NCI-H2107 (cell line): ENCODE data around the gene EXOSC2.

Experiments
- DNase-seq: peaks from one replicate; lab custom pipeline; 2025; lab: John Stamatoyannopoulos, UW

EXOSC2 gene

DNA sequence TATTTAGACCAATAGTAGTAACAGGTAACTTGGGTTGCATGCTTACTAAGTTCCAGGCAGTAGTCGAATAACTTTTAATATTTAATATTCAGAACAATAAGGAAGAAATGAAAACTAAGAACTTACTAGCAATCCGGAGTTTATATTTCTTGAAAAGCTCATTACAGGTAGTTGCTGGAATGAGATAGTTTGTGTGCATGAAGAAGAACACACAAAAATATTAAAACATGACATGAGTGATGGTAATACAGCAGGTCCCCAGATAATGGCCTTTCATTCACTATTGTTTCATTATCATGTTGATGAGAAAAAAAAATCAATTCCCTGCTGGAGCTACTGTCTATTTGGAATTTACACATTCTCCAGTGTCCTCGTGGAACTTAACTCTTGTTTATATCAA is 44.7 kb downstream of the EXOSC2 start:
- no peak for DNase-seq

DNA sequence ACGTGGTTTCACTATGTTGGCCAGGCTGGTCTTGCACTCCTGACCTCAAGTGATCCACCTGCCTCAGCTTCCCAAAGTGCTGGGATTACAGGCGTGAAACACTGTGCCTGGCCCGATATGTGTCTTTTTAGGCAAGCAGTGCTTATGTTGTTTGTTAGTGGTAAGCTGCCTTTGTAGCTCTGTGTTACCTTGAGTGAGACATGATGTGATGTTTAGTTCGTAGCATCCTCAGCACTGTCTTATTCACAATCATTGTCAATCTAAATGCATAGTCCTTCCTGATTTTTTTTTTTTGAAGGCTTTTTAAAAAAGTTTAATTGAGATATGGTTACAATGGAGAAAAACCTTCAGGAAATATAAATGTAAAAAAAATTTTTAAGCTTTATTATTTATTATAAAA is 45.5 kb downstream of the EXOSC2 start:
- DNase-seq, result no peak

- DNase-seq, result no peak
These were observed 46.8 kb downstream of the EXOSC2 start for GRCh38 chr9:130740218-130741023.

DNA sequence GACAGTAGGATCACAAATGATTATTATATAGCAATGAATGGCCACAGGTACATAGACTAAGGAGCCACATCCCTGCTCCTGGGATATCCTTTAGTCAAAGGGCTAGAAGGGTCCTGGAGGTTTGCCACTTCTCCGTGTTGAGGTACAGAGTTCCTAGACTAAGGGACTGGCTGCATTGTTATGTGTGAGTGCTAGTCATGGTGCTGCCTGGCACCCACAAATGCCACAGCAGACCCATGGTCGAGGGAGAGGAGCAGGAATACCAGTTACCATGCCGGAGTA is 47.4 kb downstream of the EXOSC2 start:
- no peak for DNase-seq

GRCh38 chr9:130741831-130742449 is 48.4 kb downstream of the EXOSC2 start:
- DNase-seq, result no peak

DNA sequence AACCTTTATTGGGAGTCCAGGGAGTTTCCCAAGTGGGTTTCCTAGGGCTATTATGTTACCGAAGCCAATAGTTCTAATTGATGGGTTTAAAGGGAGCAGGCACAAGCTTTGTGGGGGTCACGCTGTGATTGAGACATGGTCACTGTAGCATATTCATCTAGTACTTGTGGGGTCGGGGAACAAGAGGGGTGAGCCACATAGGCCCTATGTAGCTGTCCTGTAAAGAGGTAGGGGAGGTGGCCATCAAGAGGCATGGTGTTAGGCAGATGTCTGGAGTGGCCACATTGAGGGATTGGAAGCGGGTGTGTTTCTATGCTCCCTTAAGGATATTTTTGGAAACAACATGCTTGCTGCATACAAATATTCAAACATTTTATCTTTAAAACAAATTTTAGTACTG is 50.1 kb downstream of the EXOSC2 start:
- DNase-seq, result no peak

- DNase-seq, result no peak
These were observed 51.7 kb downstream of the EXOSC2 start for GRCh38 chr9:130745210-130745800.

DNA sequence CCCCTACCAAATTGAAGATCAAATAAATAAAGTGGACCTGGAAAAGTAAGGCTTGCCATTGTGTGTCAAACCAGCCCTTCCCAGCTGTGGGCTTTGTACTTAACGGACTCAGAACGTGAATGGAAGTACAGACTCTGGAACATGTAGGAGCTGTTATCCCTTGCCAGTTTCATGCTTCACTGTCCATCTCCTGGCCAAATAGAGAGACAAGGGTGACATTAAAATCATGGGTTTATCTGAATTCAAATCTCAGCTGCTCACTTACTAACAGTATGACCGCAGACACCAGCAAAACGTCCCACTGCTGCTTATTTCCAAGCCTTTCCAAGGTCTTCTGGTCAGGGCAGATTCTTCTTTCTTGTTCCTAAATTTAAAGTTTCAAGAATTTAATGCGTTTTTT is 52.2 kb downstream of the EXOSC2 start:
- no peak for DNase-seq

DNA sequence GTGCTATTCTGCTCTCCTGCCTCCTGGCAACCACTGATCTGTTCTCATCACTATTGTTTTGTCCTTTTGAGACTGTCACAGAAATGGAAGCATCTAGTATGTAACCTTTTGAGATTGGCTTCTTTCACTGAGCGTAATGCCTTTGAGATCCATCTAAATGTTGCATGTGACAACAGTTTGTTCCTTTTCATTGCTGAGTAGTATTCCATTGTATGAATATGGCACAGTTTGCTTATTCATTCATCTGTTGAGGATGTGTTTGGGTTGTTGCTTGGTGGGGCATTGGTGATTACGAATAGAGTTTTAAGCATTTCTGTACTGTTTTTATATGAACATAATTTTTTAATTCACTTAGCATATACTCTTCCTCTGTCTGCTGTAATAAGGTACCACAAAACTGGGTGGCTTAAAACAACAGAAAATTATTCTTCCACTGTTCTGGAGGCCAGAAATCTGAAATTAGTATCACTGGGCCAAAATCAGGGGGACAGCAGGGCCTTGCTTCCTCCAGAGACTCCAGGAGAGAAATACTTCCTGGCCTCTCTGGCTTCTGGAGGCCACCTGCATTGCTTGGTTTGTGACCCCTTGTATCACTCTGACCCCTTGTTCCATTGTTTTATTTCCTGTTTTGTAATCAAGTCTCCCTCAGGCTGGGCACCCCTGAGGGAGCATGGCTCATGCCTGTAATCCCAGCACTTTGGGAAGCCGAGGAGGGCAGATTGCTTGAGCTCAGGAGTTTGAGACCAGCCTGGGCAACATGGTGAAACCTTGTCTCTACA is 53.0 kb downstream of the EXOSC2 start:
- no peak for DNase-seq

DNA sequence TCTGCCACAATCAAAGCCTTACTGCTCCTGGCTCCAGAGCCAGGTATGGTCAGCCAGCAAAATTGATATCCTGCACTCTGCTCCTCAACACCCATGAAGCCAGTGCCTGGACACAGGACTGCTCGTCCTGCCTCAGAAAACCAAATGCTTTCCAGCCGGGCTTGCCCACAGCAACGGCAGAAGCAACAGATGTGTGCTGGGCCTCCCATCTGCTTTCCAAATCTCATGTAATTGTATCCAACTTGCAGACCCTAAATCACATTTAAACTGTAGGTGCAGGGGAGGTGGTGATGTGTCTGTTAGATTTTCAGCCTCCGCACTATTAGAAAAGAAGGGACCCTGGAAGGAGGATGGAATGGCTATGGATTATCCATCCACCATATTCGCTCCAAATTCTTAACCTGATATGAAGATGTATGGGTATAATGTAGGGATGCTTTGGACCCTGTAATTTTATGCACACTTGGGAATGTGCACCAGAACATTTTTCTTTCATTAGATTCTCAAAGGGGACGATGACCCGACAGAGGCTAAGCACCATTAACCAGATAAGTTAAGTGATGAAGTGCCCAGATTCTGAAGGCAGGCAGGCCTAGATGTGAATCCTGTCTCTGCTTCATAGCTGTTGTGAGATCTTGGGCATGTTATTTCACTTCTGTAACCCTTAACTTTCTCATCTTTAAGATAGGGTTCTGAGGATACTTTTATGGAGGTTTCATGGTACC is 58.2 kb downstream of the EXOSC2 start:
- no peak for DNase-seq
